MG63 (cell line): Measurements from ENCODE around the gene NCOA6. TPM values are rescaled to one million over a fixed set of nuclear protein-coding genes. Genes with fewer than 3 reads are reported as not detected.
A peak's percentile ranks its signal among the peaks of the same experiment; 100 is the strongest.
"Not testable (repeated sequence)": the region's sequence is repeated elsewhere in the genome, so short reads cannot be mapped to it uniquely, and the experiment has no call there.

ENCODE experiments used
- DNase-seq: peaks from one replicate; pipeline ENCODE4 v3.0.0-alpha.2; 2020
- H3K27me3 ChIP-seq: fragments of 250-450 bp; sonication (Bioruptor Pico); 2 replicates; pipeline ENCODE4 v1.5.1; 2020; ENCODE audit warnings: mild to moderate bottlenecking, moderate library complexity
- H3K36me3 ChIP-seq: fragments of 250-450 bp; sonication (Bioruptor Pico); 2 replicates; pipeline ENCODE4 v1.5.1; 2020; ENCODE audit warnings: mild to moderate bottlenecking, moderate library complexity
- H3K4me3 ChIP-seq: fragments of 250-450 bp; sonication (Bioruptor Pico); 2 replicates; pipeline ENCODE4 v1.5.1; 2020; ENCODE audit warnings: mild to moderate bottlenecking, moderate library complexity
- H3K9me3 ChIP-seq: fragments of 250-450 bp; sonication (Bioruptor Pico); 2 replicates; pipeline ENCODE4 v1.5.1; 2020; ENCODE audit warnings: mild to moderate bottlenecking, moderate library complexity
- total RNA-seq: library from RNA; depleted of rRNA; stranded (reverse); fragments of >200 nt; shearing (Covaris generic); gene quantifications from 2 replicates; pipeline ENCODE4 v1.2.3, GENCODE V29; 2014; ENCODE audit warnings: low replicate concordance

The NCOA6 gene
- total RNA-seq, 1 experiment from 2014 or later: 2.1 TPM

DNA sequence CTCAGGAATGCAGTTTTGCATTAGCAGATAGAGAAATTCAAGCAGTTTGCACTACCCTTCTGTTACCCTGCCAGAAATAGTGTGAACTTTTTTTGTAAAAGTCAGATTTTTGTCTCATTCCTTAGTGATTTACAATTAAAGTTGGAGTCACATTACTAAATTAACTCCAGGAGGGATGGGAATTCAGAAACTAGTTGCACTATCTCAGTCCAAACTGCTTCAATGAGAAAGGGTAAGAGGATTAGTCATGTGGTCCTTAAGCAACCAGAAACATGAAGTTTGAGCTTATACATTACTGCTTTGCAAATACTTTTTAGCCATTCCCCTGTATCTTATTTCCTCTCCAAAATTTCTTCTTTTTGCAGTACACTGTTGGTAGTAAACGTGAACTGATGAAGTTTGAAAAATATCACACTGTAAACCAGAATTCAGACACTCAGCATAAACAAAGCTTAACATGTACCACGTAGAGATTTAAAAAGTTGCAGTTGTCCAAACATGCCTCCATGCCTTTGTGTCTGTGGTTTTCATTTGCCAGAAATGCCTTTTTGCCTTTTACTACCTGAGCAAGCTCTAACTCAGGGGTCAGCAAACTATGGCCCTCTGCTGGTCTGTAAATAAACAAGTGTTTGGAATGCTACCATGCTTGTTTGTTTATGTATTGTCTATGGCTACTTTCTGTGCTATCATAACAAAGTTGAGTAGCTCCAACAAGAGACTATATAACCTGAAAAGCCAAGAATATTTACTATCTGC, 71.6 kb downstream of the NCOA6 start:
- Histone ChIP-seq H3K36me3 (peaks cover 68% of the 10 kb centered on the region), H3K27me3 (no peaks in the 10 kb centered on the region), H3K4me3 (no peak overlapping the region), H3K9me3 (no peaks in the 10 kb centered on the region)
- no peak for DNase-seq

DNA sequence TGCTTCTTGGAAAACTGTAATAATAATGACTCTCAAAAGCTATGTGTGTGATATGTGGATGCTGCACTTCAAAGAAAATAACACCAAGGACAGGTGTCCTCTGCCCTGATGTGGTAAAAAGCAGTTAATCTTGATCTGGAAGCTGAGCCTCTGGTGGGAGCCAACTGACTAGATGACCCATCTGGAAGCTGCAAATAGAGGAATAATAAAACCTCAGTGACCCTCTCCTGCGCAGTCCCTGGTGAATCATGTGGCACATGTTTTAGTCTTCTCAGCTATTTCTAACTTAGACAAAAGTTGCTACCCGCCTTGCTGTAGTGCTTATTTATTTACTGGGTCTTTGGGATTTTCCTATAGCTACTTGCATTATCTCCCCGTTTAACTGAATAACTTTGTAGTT, 74.0 kb downstream of the NCOA6 start:
- DNase-seq: no peak
- Histone ChIP-seq H3K9me3 (no peaks in the 10 kb centered on the region), H3K36me3 (peaks cover 55% of the 10 kb centered on the region), H3K27me3 (no peaks in the 10 kb centered on the region), H3K4me3 (no peak overlapping the region)

DNA sequence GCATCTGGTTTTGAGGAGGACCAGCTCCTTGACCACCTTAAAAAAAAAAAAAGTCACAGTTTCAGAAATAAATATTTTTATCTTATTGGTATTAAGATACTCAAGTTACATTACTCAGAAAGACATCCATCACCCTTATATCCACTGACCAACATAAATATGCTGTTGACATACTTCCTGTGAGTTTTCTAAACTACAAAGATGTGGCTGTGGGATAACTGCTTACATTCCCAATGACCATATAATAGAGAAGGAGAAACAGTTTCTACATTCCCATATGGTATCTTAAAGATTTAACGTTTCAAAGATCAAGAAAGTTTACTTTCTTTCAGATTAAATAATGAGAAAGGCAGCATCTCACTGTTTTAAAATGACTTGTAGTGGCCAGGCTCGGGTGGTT, 75.0 kb downstream of the NCOA6 start:
- H3K36me3 ChIP-seq: peaks cover 51% of the 10 kb centered on the region
- H3K9me3 ChIP-seq: no peaks in the 10 kb centered on the region
- no peak for DNase-seq

DNA sequence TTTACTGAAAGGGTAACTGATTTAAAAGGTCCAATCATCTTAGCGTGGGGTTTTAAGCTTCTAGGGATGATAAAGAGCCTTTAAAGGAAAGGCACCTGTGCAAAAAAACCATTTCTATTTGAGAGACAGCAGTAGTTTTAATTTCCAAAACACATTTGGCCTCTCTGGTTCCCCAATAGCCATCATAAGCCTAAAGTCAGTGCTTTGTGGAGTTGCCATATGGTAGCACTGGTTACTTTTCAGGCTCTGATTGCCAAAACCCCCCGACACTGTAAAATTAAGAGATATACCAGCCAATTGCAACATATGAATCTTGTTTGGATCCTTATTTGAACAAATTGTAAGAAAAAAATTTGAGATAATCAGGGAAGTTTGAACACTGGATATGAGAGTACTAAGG, 76.7 kb downstream of the NCOA6 start:
- peaks cover 49% of the 10 kb centered on the region for H3K36me3 ChIP-seq
- no peak overlapping the region for H3K4me3 ChIP-seq
- H3K9me3 ChIP-seq: no peaks in the 10 kb centered on the region
- H3K27me3 ChIP-seq: no peaks in the 10 kb centered on the region
- no peak for DNase-seq

More for the DNA sequence above, 75.0 kb downstream of the NCOA6 start:
- Histone ChIP-seq H3K27me3 (no peaks in the 10 kb centered on the region), H3K4me3 (no peak overlapping the region)

DNA sequence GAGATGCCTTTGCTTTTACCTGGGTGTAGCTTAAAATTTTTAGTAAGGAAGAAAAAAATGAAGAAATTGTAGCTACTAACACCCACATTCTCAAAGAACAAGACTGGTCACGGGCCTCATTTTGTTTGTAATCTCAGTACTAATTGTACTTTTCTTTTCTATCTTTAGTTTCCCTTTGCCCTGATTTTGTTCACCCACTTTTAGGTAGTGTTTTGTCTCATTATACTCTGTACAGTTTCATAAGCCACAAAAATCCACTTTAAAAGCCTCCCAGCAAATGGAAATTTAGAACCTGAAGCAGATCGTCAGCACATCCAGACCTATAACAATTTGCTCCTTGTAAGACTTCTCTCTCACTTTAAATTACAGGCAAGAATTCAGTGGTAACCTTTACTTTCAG, 78.0 kb downstream of the NCOA6 start:
- peaks cover 58% of the 10 kb centered on the region for H3K36me3 ChIP-seq
- H3K9me3 ChIP-seq: no peaks in the 10 kb centered on the region
- H3K4me3 ChIP-seq: no peak overlapping the region
- H3K27me3 ChIP-seq: no peaks in the 10 kb centered on the region
- DNase-seq: no peak

DNA sequence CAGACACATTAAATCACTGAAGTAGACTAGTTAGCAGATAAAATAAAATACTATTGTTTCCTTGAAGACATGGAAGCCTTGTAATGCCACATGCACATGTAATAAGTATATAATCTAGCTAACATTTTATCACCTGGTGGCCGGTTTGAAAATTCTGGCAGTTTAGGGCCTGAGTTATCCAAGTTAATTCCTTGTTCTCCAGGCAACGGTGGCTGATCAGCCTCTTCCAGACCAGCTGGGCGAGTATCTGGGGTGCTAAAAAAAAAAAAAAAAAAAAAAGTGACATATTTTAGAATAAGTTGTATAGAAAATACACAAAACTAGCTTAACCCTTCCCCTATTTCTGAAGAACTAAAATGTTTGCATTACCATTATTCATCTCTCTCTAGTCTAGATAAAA, 78.8 kb downstream of the NCOA6 start:
- no peaks in the 10 kb centered on the region for H3K9me3 ChIP-seq
- no peak for DNase-seq
- no peaks in the 10 kb centered on the region for H3K27me3 ChIP-seq
- no peak overlapping the region for H3K4me3 ChIP-seq
- H3K36me3 ChIP-seq: peaks cover 60% of the 10 kb centered on the region

DNA sequence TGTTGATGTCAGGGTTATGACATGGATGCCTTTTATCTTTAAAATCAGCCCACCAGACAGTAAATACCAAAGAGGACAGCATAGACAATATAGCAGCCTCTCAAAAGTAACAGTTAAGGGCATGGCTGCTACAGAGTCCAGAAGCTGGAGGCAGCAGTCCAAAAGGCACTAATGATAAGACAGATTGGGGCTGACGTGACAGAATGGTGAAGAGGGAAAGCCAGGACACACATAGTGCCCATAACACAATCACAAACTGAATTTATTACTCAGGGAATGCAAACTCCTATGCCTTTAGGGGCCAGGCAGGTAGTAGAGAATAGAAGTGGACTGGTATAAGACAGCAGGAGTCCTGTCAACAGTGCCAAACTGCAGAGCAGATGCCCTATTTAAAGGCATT, 80.6 kb downstream of the NCOA6 start:
- H3K36me3 ChIP-seq: peaks cover 68% of the 10 kb centered on the region
- H3K9me3 ChIP-seq: no peaks in the 10 kb centered on the region
- DNase-seq: no peak
- H3K27me3 ChIP-seq: no peaks in the 10 kb centered on the region
- H3K4me3 ChIP-seq: no peak overlapping the region

DNA sequence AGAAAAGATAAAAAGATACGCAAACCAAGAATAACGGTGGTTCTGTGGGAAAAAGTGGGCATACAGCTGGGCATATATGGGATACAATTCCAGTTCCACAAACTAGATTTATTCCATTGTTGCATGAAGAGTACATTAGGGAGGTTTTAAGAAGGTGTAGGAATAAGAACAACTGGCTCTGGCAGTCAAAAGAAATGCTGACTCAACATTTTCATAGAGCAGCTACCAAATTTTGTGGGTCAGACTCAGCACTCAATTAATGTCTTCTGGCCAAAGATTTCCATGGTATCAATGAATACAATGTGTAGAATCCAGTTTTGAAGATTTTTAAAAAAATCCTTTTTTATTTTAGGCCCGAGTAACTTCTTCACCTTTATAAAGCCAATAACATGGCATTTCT, 81.1 kb downstream of the NCOA6 start:
- Histone ChIP-seq H3K27me3 (no peaks in the 10 kb centered on the region), H3K4me3 (no peak overlapping the region), H3K9me3 (no peaks in the 10 kb centered on the region), H3K36me3 (peaks cover 67% of the 10 kb centered on the region)
- no peak for DNase-seq

DNA sequence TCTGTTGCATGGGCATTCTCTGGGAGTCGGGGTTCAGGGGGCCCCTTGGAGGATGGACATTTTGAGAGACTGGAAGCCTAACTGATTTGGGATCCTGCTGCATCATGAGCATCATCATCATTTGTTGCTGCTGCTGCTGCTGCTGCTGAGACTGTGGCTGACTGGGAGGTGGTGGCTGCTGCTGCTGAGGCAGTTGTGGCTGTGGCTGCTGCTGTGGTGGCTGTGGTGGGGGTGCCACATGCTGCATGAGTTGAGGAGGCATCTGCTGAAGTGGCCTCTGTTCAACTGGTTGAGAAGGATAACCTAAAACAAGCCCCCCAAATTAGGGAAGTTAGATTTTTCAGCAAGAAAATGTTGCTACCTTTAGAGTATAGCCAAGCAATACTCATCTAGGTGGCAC, 82.4 kb downstream of the NCOA6 start:
- no peaks in the 10 kb centered on the region for H3K27me3 ChIP-seq
- H3K36me3 ChIP-seq: peaks cover 68% of the 10 kb centered on the region
- no peak overlapping the region for H3K4me3 ChIP-seq
- no peak for DNase-seq
- no peaks in the 10 kb centered on the region for H3K9me3 ChIP-seq

DNA sequence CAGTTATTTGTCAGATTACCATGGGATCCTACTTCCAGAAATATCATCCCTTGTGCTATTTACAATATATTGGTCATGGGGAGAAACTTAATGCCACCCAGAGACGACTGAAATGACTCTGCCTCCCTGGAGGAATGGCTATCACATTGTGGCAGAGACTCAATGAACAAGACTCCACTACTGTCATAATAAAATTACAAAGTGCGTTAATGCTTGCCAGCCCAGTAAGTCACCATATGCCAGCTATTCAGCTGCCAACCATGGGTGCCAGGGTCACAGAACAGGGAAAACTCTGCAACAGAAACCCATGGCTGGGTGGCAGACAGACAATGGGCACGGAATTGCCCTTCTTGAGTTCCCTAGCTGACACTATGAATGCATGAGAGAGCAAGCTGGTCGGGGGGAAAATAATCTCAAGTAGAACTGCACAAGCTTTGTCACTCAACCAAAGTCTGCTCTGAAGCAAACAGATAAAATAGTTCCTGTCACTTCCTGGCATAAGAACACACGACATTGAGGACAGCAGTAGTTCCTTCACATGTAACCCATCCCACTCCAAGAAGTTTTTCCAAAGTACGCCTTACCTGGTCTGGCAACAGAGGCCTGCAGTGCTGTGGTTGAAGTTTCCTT, 89.2 kb downstream of the NCOA6 start:
- no peak overlapping the region for H3K4me3 ChIP-seq
- peaks cover 52% of the 10 kb centered on the region for H3K36me3 ChIP-seq
- H3K9me3 ChIP-seq: no peaks in the 10 kb centered on the region
- no peaks in the 10 kb centered on the region for H3K27me3 ChIP-seq
- no peak for DNase-seq

DNA sequence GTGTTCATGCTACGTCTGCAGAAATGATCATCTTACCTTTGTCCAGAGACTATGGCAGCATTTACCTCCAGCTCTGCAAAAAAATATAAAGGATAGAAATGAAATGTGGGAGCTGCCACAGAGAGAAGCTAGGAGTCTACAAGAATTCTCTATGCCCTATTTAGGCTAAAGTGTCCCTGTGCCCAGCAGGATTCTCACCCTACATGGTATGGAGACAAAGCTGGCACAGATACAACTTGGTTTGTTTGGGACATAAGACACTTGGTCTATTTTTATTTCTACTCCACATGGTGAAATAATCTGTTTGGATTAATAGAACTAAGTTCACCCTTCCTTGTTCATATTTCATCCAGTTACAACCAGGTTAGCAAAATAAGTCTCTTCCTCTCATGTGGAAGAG, 92.9 kb downstream of the NCOA6 start:
- no peak for DNase-seq
- no peaks in the 10 kb centered on the region for H3K9me3 ChIP-seq
- H3K36me3 ChIP-seq: peaks cover 50% of the 10 kb centered on the region
- H3K4me3 ChIP-seq: no peak overlapping the region
- H3K27me3 ChIP-seq: no peaks in the 10 kb centered on the region

DNA sequence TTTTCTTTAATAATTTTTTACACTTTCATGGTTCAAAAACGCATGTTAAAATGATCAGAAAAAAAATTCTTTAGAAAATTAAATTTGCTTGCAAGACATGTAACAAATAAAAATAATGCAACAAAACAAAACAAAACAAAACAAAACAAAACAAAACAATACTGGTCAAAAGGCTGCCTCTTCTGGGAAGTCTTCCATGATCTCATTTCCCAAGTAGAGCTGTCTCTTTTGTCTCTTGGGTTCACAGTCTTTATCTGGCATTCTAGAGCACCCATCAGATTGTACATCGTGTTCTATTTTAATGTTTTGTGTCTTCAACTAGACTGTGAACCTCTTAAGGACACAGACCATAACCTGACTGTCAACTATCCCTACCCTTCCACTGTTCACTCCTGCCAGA, 96.0 kb downstream of the NCOA6 start:
- no peaks in the 10 kb centered on the region for H3K9me3 ChIP-seq
- peaks cover 56% of the 10 kb centered on the region for H3K36me3 ChIP-seq
- no peak overlapping the region for H3K4me3 ChIP-seq
- H3K27me3 ChIP-seq: no peaks in the 10 kb centered on the region
- DNase-seq: no peak

DNA sequence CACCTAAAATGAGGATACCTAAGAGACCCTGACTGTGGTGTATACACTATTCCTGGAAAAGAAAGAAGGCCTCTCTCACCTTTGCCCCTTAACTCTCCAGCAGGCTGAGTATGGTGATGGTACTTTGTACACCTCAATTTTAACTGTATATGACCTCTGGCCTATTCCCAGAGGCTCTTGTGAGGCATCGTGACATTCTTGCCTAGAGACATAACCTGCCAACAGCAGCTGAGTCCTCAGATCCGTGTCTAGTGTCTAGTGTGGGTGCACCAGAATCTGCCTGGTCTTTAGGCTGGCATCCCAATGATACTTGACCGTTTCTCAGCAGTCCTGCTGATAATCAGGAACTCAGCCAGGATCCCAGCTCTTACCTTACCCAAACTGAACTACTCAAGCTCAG, 101.3 kb downstream of the NCOA6 start:
- Histone ChIP-seq H3K27me3 (no peaks in the 10 kb centered on the region), H3K4me3 (no peak overlapping the region), H3K9me3 (no peaks in the 10 kb centered on the region), H3K36me3 (peaks cover 48% of the 10 kb centered on the region)
- DNase-seq: no peak

DNA sequence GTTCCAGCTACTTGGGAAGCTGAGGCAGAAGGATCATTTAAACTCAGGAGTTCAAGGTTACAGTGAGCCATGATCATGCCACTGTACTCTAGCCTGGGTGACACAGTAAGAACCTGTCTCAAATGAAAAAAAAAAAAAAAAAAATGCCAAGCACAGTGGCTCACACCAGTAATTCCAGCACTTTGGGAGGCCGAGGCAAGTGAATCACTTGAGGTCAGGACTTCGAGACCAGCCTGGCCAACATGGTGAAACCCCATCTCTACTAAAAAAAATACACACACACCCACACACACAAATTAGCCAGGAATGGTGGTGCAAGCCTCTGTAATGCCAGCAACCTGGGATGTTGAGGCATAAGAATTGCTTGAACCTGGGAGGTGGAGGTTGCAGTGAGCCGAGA, 102.9 kb downstream of the NCOA6 start:
- H3K27me3 ChIP-seq, H3K4me3 ChIP-seq, H3K9me3 ChIP-seq: not testable (repeated sequence)
- H3K36me3 ChIP-seq: peaks cover 51% of the 10 kb centered on the region
- peak; percentile 53 for DNase-seq

DNA sequence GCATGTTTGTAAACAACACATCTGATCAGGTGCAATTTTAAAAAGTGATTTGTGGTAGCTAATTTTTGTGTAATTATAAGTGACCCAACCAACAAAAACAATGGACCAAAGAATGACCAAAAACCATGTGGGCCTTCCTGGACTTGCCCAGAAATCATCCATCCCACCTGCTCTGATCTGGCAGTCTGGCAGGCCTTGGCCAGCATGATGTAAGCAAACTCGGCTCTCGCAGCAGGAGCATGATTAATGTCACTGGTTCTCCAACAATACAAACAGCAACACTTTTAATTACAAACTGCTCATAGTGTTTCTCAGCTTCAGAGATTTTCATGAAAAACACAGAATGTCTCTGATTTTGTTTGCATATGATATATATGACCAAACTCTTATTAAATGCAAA, 105.2 kb downstream of the NCOA6 start:
- H3K27me3 ChIP-seq: no peaks in the 10 kb centered on the region
- peak; percentile 45 for DNase-seq
- H3K4me3 ChIP-seq: no peak overlapping the region
- H3K9me3 ChIP-seq: no peaks in the 10 kb centered on the region
- H3K36me3 ChIP-seq: peaks cover 42% of the 10 kb centered on the region

DNA sequence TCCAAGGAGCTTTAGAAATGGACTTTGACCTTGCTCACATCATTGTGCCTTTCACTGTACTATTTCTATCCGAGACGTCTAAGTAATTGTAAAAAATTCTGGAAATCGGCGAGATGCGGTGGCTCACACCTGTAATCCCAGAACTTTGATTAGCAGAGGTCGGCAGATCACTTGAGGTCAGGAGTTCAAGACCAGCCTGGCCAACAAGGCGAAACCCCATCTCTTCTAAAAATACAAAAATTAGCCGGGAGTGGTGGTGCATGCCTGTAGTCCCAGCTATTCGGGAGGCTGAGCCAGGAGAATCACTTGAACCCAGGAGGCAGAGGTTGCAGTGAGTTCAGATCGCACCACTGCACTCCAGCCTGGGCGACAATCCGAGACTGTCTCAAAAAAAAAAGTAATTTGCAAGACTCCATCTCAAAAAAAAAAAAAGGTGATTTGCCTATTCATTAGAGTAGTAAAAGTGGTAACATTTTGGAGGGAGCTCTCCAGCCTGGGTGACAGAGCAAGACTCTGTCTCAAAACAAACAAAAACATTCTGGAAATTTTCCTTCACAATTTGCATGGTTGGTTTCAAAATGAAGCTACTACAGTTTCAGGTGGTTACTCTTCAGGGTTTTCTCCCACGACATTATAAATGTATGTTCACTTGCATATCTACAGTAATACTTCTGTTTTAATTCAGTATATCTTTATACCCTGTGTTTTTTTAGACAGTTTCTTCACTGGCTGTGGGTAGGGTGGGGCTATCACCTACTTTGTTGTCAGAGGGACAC, 106.0 kb downstream of the NCOA6 start:
- H3K4me3 ChIP-seq, DNase-seq, H3K27me3 ChIP-seq, H3K9me3 ChIP-seq: not testable (repeated sequence)
- H3K36me3 ChIP-seq: peaks cover 46% of the 10 kb centered on the region

DNA sequence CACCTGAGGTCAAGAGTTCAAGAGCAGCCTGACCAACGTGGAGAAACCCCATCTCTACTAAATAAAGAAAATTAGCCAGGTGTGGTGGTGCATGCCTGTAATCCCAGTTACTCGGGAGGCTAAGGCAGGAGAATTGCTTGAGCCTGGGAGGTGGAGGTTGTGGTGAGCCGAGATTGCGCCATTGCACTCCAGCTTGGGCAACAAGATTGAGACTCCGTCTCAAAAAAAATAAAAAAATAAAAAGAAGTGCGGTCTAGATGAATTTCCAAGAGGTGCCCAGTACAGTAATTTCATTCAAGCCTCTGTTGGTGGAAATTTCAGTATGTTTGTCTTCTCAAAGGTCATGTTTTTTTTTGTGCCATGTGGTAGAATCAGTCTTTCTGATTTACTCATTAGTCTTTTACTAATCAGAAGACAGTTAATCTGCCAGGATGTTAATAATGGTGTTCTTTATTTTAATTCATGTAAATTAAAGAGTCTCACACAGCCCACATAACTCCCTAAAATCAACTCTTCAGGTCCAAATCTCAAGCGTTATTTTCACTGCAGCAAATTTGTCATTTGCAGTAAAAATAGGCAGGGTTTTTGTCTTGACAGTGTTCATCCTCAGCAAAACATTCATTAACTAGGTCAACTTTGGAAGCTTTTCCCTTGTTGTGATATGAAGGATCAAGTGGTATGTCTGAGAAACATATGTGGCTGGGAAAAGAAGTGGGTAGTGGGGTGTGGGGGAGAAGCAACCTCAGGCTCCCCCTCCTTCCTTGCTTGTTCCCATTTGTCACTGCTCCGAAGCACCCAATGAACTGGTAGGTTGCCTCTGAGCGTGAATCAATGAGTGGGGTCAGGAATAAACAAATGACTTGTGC, 108.0 kb downstream of the NCOA6 start:
- no peak overlapping the region for H3K4me3 ChIP-seq
- H3K9me3 ChIP-seq: no peaks in the 10 kb centered on the region
- H3K36me3 ChIP-seq: peaks cover 32% of the 10 kb centered on the region
- H3K27me3 ChIP-seq: no peaks in the 10 kb centered on the region
- no peak for DNase-seq
